CD14-positive monocyte (primary cell): Measurements from ENCODE around the gene CACNB2. TPM values are rescaled to one million over a fixed set of nuclear protein-coding genes. Genes with fewer than 3 reads are reported as not detected.

Experiments used
- DNase-seq, 3 donors: peaks; one replicate each; pipeline ENCODE4 v3.0.0-alpha.2; 2011 to 2022
- H2AFZ ChIP-seq: 2 replicates; pipeline ENCODE4 v1.6.0; 2012; ENCODE audit warnings: mild to moderate bottlenecking, low read depth, low read length, inconsistent platforms; ENCODE audit not compliant: insufficient read depth, poor library complexity, severe bottlenecking
- H3K27ac ChIP-seq, 2 donors: 1 replicate in 1 of 2; 2 replicates in 1 of 2; pipeline ENCODE4 v1.5.1; 2012 to 2013; ENCODE audit warnings: low read length in 2 of 2, control low read depth in 1 of 2, inconsistent platforms in 1 of 2, low read depth in 1 of 2, mild to moderate bottlenecking in 1 of 2
- H3K27me3 ChIP-seq, 2 donors: one replicate each; pipeline versions ENCODE4 v1.6.0 to v1.6.1; 2011 to 2013; ENCODE audit warnings: low read length in 2 of 2; ENCODE audit not compliant: control insufficient read depth in 2 of 2, insufficient read depth in 2 of 2
- H3K36me3 ChIP-seq, 2 donors: replicated peaks in 1 of 2; 1 replicate in 1 of 2; 2 replicates in 1 of 2; pipeline versions ENCODE4 v1.5.1 to v1.6.1; 2012 to 2013; ENCODE audit warnings: low read length in 2 of 2, control low read depth in 1 of 2, inconsistent platforms in 1 of 2, mild to moderate bottlenecking in 1 of 2; ENCODE audit not compliant: insufficient read depth in 2 of 2, control insufficient read depth in 1 of 2
- H3K4me1 ChIP-seq, 2 donors: 1 replicate in 1 of 2; 2 replicates in 1 of 2; pipeline versions ENCODE4 v1.5.1 to v1.6.1; 2012 to 2013; ENCODE audit warnings: low read length in 2 of 2, control low read depth in 1 of 2, inconsistent platforms in 1 of 2, mild to moderate bottlenecking in 1 of 2, moderate library complexity in 1 of 2; ENCODE audit not compliant: insufficient read depth in 2 of 2, control insufficient read depth in 1 of 2
- H3K4me2 ChIP-seq: replicated peaks from 2 replicates; pipeline ENCODE3; 2012; ENCODE audit warnings: low read length, moderate library complexity, mild to moderate bottlenecking; ENCODE audit not compliant: poor library complexity, severe bottlenecking; ENCODE audit errors: extremely low read depth
- H3K4me3 ChIP-seq, 3 experiments: fragments of 200-600 bp in 1 of 3; sonication (generic) in 1 of 3; replicated peaks in 1 of 3; 1 replicate in 2 of 3; 2 replicates in 1 of 3; pipeline ENCODE4 v1.5.1; 2011 to 2013; ENCODE audit warnings: low read length in 3 of 3, mild to moderate bottlenecking in 3 of 3, control low read depth in 2 of 3, low read depth in 2 of 3, inconsistent platforms in 1 of 3, moderate library complexity in 1 of 3
- H3K79me2 ChIP-seq: 2 replicates; pipeline ENCODE4 v1.6.0; 2012; ENCODE audit warnings: mild to moderate bottlenecking, control low read depth, inconsistent platforms, low read length, moderate library complexity; ENCODE audit not compliant: insufficient read depth
- H3K9ac ChIP-seq: 2 replicates; pipeline ENCODE4 v1.6.0; 2017; ENCODE audit warnings: low read length, mild to moderate bottlenecking; ENCODE audit not compliant: insufficient read depth, poor library complexity, severe bottlenecking
- H3K9me3 ChIP-seq, 2 donors: replicated peaks in 1 of 2; 1 replicate in 1 of 2; 2 replicates in 1 of 2; pipeline versions ENCODE4 v1.5.1 to v1.6.1; 2012 to 2013; ENCODE audit warnings: low read length in 2 of 2, control low read depth in 1 of 2; ENCODE audit not compliant: control insufficient read depth in 1 of 2, insufficient read depth in 1 of 2
- H4K20me1 ChIP-seq: 2 replicates; pipeline ENCODE4 v1.6.0; 2012; ENCODE audit warnings: mild to moderate bottlenecking, low read length, control low read depth, moderate library complexity; ENCODE audit not compliant: insufficient read depth
- H3K27ac Mint-ChIP-seq, 7 donors: one replicate each; pipeline ENCODE4 v1.8.0; 2020; ENCODE audit warnings: mild to moderate bottlenecking in 7 of 7, mixed read lengths in 7 of 7, moderate library complexity in 6 of 7, inconsistent platforms in 2 of 7
- H3K27me3 Mint-ChIP-seq, 3 donors: one replicate each; pipeline ENCODE4 v1.8.0; 2021 to 2022; ENCODE audit warnings: low read depth in 3 of 3, mild to moderate bottlenecking in 3 of 3, mixed read lengths in 3 of 3, moderate library complexity in 3 of 3, inconsistent platforms in 1 of 3
- H3K36me3 Mint-ChIP-seq, 2 donors: one replicate each; pipeline ENCODE4 v1.8.0; 2020; ENCODE audit warnings: mixed read lengths in 2 of 2, inconsistent platforms in 1 of 2, mild to moderate bottlenecking in 1 of 2
- H3K4me1 Mint-ChIP-seq: one replicate; pipeline ENCODE4 v1.8.0; 2020; ENCODE audit warnings: mild to moderate bottlenecking, mixed read lengths
- H3K4me3 Mint-ChIP-seq, 2 donors: one replicate each; pipeline ENCODE4 v1.8.0; 2020; ENCODE audit warnings: mild to moderate bottlenecking in 2 of 2, mixed read lengths in 2 of 2, moderate library complexity in 1 of 2
- H3K9me3 Mint-ChIP-seq, 7 donors: one replicate each; pipeline ENCODE4 v1.8.0; 2020 to 2022; ENCODE audit warnings: mixed read lengths in 7 of 7, mild to moderate bottlenecking in 6 of 7, moderate library complexity in 6 of 7, inconsistent platforms in 2 of 7
- WGBS: methylation state at CpG from one replicate; pipeline ENCODE4 v1.1.5; 2013; ENCODE audit warnings: missing lambda C conversion rate; ENCODE audit not compliant: insufficient coverage; 5-methylcytosine and 5-hydroxymethylcytosine counted together
- intact Hi-C, 2 donors: fragments of 100-400 bp; cut with micrococcal nuclease; formaldehyde crosslinking; loops; one replicate each; pipeline versions ENCODE4 v1.15.0 to v1.15.1; 2023
- polyA plus RNA-seq, 3 donors: library from polyadenylated mRNA; depleted of rRNA in 1 of 3; unstranded in 2 of 3; stranded (reverse) in 1 of 3; fragments of 300-500 nt in 2 of 3; fragments of >200 nt in 1 of 3; fragmentation: Illumina TruSeq in 2 of 3; gene quantifications; 1 replicate in 2 of 3; 2 replicates in 1 of 3; pipeline ENCODE4 v1.2.3, GENCODE V29; 2012 to 2021
- TF ChIP-seq, protein P1 (sequence below): fragments of 200-600 bp; IDR thresholded peaks from one replicate; pipeline ENCODE4 v1.8.0; 2022; ENCODE audit warnings: antibody characterized with exemption, mild to moderate bottlenecking

Gene CACNB2
- polyA plus RNA-seq, 3 donors: 0.05 TPM; not detected in 2

DNA sequence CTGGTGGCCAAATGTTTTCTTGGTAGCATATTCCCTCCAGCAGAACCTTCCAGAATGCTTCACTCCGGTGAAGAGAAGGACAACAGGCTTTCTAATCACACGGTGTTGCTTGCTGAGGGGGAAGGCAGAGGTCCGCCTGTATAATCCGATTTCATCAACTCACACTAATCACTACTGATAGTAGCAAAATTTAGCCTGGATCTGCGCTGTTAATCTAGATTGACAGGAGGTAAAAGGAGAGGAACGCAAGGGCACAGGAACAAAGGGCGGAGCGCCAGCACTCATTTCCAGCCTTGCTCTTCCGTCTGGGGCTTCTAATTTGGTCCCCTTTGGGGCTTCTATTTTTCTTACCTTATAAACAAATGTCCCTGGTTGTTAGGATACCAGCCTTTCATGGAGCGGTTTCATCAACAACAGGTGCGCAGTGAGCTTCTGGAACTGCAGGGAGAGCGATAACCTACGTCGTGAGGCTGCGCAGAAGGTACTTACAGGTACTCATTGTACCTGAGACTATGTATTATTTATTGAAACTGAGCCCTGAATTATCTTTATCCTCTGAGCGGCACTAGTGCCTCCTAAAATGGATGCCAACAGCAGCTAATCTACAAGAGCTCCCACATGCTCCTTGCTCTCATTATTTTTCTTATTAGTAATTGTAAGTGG is 150.6 kb downstream of the CACNB2 start:
- TF ChIP-seq, protein P1, sequence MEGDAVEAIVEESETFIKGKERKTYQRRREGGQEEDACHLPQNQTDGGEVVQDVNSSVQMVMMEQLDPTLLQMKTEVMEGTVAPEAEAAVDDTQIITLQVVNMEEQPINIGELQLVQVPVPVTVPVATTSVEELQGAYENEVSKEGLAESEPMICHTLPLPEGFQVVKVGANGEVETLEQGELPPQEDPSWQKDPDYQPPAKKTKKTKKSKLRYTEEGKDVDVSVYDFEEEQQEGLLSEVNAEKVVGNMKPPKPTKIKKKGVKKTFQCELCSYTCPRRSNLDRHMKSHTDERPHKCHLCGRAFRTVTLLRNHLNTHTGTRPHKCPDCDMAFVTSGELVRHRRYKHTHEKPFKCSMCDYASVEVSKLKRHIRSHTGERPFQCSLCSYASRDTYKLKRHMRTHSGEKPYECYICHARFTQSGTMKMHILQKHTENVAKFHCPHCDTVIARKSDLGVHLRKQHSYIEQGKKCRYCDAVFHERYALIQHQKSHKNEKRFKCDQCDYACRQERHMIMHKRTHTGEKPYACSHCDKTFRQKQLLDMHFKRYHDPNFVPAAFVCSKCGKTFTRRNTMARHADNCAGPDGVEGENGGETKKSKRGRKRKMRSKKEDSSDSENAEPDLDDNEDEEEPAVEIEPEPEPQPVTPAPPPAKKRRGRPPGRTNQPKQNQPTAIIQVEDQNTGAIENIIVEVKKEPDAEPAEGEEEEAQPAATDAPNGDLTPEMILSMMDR: no peak
- Histone ChIP-seq H3K4me2 (no peak overlapping the region), H2AFZ (no peak overlapping the region), H3K9ac (no peak overlapping the region), H3K79me2 (no peaks in the 10 kb centered on the region), H3K27me3 (no peaks in the 10 kb centered on the region), H3K4me3 (no peak overlapping the region), H3K36me3 (no peaks in the 10 kb centered on the region), H3K4me1 (peaks cover 9 to 10% of the 10 kb centered on the region in 2 donors), H3K27ac (no peak overlapping the region), H3K9me3 (no peaks in the 10 kb centered on the region), H4K20me1 (no peaks in the 10 kb centered on the region)
- Mint-ChIP-seq H3K36me3 (no peaks in the 10 kb centered on the region), H3K27me3 (peaks cover 0 to 2% (median 0%) of the 10 kb centered on the region in 3 donors), H3K4me1 (peaks cover 10% of the 10 kb centered on the region), H3K4me3 (no peak overlapping the region), H3K27ac (no peak overlapping the region), H3K9me3 (no peaks in the 10 kb centered on the region)
- intact Hi-C loops: no loop called here
- DNase-seq: no peak
- 83% methylated on average over 1 of the region's 16 CpGs for WGBS

DNA sequence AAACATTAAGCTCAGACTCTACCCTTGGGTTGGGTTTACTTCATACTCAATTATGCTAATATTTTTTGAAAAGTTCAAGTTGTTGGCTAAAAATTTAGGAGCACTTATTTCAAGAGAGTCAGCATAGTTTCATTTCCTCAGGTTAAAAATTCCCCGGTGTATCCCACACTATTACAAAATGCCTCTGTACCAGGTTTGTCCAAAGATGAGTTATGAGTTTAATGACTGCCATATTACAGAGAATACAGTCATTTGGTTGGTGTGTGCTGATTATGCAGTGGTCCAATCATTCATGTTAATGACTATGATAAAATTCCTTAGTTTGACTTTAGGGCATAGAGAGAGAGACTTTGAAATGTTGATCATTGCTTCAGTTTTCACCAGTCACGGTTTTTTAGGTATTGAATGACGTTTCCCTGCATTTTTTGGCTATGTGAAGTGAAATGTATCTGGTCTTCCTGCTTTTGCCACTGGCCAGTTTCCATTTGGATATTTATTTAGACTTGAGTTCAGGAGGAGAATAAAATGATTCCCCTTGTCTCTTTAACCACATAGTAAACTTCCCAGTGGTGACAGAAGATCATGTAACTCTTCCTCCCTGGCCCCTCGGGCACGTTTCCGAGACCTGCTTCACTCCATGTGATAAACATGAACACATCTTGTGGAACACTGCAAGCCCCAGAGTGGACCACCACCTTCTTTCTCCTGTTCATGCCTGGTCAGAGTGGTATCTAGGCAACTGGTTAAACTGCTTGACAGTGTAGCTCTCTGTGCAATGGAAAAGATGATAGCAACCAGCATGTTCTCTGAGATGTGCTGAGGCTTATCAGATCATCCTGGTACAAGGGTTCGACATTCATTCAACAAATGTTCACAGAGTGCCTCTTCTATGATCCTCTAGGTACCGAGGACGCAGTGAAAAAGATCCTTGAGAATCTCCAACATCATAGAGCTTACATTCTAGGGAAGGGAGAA is 153.6 kb downstream of the CACNB2 start:
- Mint-ChIP-seq H3K4me3 (no peak overlapping the region), H3K36me3 (no peaks in the 10 kb centered on the region), H3K9me3 (no peaks in the 10 kb centered on the region), H3K4me1 (peaks cover 10% of the 10 kb centered on the region), H3K27ac (no peak overlapping the region), H3K27me3 (peaks cover 0 to 3% (median 2%) of the 10 kb centered on the region in 3 donors)
- DNase-seq: peak in 2 of 3 donors; percentile 20 to 73
- H3K9me3 ChIP-seq: no peaks in the 10 kb centered on the region
- no peaks in the 10 kb centered on the region for H3K27me3 ChIP-seq
- 78% methylated on average over 3 of the region's 9 CpGs for whole genome bisulfite sequencing
- no peak overlapping the region for H3K4me2 ChIP-seq
- peaks cover 9 to 10% of the 10 kb centered on the region in 2 donors for H3K4me1 ChIP-seq
- no peaks in the 10 kb centered on the region for H3K79me2 ChIP-seq
- intact Hi-C loops: no loop called here
- TF ChIP-seq, protein P1: no peak
- peak overlapping the region in 1 of 3 experiments; percentile 1 for H3K4me3 ChIP-seq
- H4K20me1 ChIP-seq: no peaks in the 10 kb centered on the region
- no peak overlapping the region for H3K9ac ChIP-seq
- no peak overlapping the region for H3K27ac ChIP-seq
- H2AFZ ChIP-seq: no peak overlapping the region
- H3K36me3 ChIP-seq: no peaks in the 10 kb centered on the region
